ENCODE data around the gene OR6X1. TPM values are rescaled to one million over a fixed set of nuclear protein-coding genes. Genes with fewer than 3 reads are reported as not detected.

OR6X1 gene, protein sequence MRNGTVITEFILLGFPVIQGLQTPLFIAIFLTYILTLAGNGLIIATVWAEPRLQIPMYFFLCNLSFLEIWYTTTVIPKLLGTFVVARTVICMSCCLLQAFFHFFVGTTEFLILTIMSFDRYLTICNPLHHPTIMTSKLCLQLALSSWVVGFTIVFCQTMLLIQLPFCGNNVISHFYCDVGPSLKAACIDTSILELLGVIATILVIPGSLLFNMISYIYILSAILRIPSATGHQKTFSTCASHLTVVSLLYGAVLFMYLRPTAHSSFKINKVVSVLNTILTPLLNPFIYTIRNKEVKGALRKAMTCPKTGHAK
- total RNA-seq (not detected), polyA plus RNA-seq (not detected)

GRCh38 chr11:123754101-123754568 is at the start of gene OR6X1:
Gene OR6X1 (minus strand): TSS chr11:123754518. CDS start chr11:123754518, 0 bp downstream.
- Histone ChIP-seq H3K9me3 (ENCODE audit: low read length) (no peaks in the 10 kb centered on the region), H3K4me1 (ENCODE audit: insufficient read depth, low read length) (no peaks in the 10 kb centered on the region), H3K36me3 (ENCODE audit: insufficient read depth, low read length) (no peaks in the 10 kb centered on the region), H3K27ac (ENCODE audit: low read depth, low read length) (no peak within 1 kb of the TSS), H3K4me3 (ENCODE audit: low read length) (no peak within 1 kb of the TSS), H3K27me3 (ENCODE audit: insufficient read depth, low read length, poor library complexity, severe bottlenecking) (no peaks in the 10 kb centered on the region)
- ChIA-PET POLR2A (no interaction called here), CTCF (no interaction called here)
- H3K36me3 Mint-ChIP-seq = peaks cover 0 to 12% (median 0%) of the 10 kb centered on the region in 3 donors
- no peak for DNase-seq
- H3K9me3 Mint-ChIP-seq = peaks cover 0 to 1% (median 0%) of the 10 kb centered on the region in 5 donors
- H3K4me3 Mint-ChIP-seq = no peak within 1 kb of the TSS
- peak within 1 kb of the TSS in 1 of 8 donors; percentile 36 for H3K27ac Mint-ChIP-seq
- H3K27me3 Mint-ChIP-seq = peaks cover 29 to 66% of the 10 kb centered on the region in 2 donors
- H3K4me1 Mint-ChIP-seq = peaks cover 0 to 4% (median 0%) of the 10 kb centered on the region in 3 donors

- peaks cover 0 to 3% (median 0%) of the 10 kb centered on the region in 3 donors for H3K4me1 Mint-ChIP-seq
- CTCF ChIA-PET = no interaction called here
- Histone ChIP-seq H3K4me1 (ENCODE audit: insufficient read depth, low read length) (no peaks in the 10 kb centered on the region), H3K9me3 (ENCODE audit: low read length) (no peaks in the 10 kb centered on the region), H3K27ac (ENCODE audit: low read depth, low read length) (no peak overlapping the region), H3K27me3 (ENCODE audit: insufficient read depth, low read length, poor library complexity, severe bottlenecking) (no peaks in the 10 kb centered on the region), H3K36me3 (ENCODE audit: insufficient read depth, low read length) (no peaks in the 10 kb centered on the region), H3K4me3 (ENCODE audit: low read length) (no peak overlapping the region)
- no peaks in the 10 kb centered on the region for H3K9me3 Mint-ChIP-seq
- POLR2A ChIA-PET = no interaction called here
- no peaks in the 10 kb centered on the region for H3K36me3 Mint-ChIP-seq
- no peak overlapping the region for H3K4me3 Mint-ChIP-seq
- no peak for DNase-seq
- H3K27me3 Mint-ChIP-seq = peaks cover 4 to 6% of the 10 kb centered on the region in 2 donors
- H3K27ac Mint-ChIP-seq = no peak overlapping the region
These were observed 47.4 kb upstream of the OR6X1 start for GRCh38 chr11:123801765-123802164.

DNA sequence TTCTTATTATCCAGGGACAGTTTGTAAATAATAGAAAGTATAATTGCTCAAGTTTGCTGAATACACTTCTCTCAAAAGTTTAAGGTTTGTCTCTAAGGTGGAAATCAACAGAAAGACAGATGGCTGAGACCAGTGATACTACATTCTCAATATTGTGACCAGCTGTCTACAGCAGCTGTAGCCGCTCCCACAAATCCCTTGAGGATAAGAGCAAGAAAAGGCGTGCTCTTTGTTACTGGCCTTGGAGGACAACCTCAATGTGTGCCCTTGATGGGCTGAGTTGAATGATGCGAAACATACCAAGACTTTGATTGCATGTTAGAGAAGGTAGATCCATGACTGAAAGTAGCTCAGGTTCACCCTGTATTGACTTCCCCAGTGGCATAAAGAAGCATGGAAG is 45.7 kb upstream of the OR6X1 start:
- H3K36me3 Mint-ChIP-seq = no peaks in the 10 kb centered on the region
- H3K4me3 ChIP-seq (ENCODE audit: low read length) = no peak overlapping the region
- peaks cover 4 to 5% of the 10 kb centered on the region in 2 donors for H3K27me3 Mint-ChIP-seq
- H3K36me3 ChIP-seq (ENCODE audit: insufficient read depth, low read length) = no peaks in the 10 kb centered on the region
- H3K27me3 ChIP-seq (ENCODE audit: insufficient read depth, low read length, poor library complexity, severe bottlenecking) = no peaks in the 10 kb centered on the region
- H3K9me3 ChIP-seq (ENCODE audit: low read length) = no peaks in the 10 kb centered on the region
- ChIA-PET CTCF (no interaction called here), POLR2A (no interaction called here)
- no peaks in the 10 kb centered on the region for H3K4me1 ChIP-seq (ENCODE audit: insufficient read depth, low read length)
- H3K4me3 Mint-ChIP-seq = no peak overlapping the region
- no peak overlapping the region for H3K27ac ChIP-seq (ENCODE audit: low read depth, low read length)
- no peak for DNase-seq
- no peak overlapping the region for H3K27ac Mint-ChIP-seq
- H3K9me3 Mint-ChIP-seq = no peaks in the 10 kb centered on the region
- peaks cover 0 to 3% (median 0%) of the 10 kb centered on the region in 3 donors for H3K4me1 Mint-ChIP-seq

DNA sequence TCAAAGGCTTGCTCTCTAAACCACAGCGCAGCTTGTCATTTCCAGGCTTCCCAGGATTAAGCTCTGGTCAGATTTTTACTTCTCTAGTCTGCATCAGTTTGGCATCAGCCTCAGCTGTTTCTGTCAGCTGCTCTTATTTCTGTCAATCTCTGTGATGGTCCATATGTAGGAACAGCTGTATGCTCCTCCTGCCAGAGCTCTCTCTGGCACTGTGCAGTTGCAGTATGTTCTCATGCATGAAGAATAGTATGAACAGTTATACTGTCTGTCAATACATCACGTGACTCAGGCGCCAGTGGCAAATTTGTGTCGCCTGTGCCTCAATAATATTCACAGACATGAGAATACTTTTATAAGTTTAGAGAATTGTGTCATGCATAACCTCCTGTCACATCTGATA is 45.1 kb upstream of the OR6X1 start:
- Mint-ChIP-seq H3K36me3 (no peaks in the 10 kb centered on the region), H3K4me1 (peaks cover 0 to 3% (median 0%) of the 10 kb centered on the region in 3 donors), H3K4me3 (no peak overlapping the region), H3K27ac (no peak overlapping the region), H3K9me3 (no peaks in the 10 kb centered on the region), H3K27me3 (peaks cover 9% of the 10 kb centered on the region in 2 donors)
- ChIA-PET CTCF (no interaction called here), POLR2A (no interaction called here)
- H3K9me3 ChIP-seq (ENCODE audit: low read length) = no peaks in the 10 kb centered on the region
- no peaks in the 10 kb centered on the region for H3K36me3 ChIP-seq (ENCODE audit: insufficient read depth, low read length)
- no peaks in the 10 kb centered on the region for H3K27me3 ChIP-seq (ENCODE audit: insufficient read depth, low read length, poor library complexity, severe bottlenecking)
- no peak overlapping the region for H3K27ac ChIP-seq (ENCODE audit: low read depth, low read length)
- no peak overlapping the region for H3K4me3 ChIP-seq (ENCODE audit: low read length)
- DNase-seq = no peak
- H3K4me1 ChIP-seq (ENCODE audit: insufficient read depth, low read length) = no peaks in the 10 kb centered on the region

GRCh38 chr11:123798513-123799252 is 44.4 kb upstream of the OR6X1 start:
- H3K27me3 Mint-ChIP-seq = peaks cover 7 to 9% of the 10 kb centered on the region in 2 donors

DNA sequence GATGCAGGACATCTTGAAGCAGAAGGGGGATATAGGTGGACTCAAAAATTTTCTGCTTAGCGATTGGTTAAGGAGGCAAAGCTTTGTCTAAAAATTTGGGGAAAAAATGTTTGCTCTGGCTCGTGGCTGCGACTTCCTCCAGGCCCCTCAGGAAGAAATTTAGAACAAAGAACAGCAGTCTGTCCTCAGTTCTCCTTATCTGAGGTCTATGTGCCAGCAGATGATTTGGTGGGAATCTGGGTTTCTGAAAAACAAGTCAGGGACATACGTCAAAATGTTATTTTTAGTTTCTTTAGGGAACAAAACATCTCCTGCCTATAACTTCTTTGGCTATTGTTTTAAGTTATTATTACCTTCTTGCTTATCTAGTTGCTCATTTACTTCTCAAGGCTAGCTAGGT is 43.8 kb upstream of the OR6X1 start:
- Mint-ChIP-seq H3K36me3 (no peaks in the 10 kb centered on the region), H3K27me3 (peaks cover 7% of the 10 kb centered on the region in 2 donors), H3K4me3 (no peak overlapping the region), H3K27ac (peak overlapping the region in 1 of 8 donors; percentile 30), H3K9me3 (peaks cover 0 to 2% (median 0%) of the 10 kb centered on the region in 5 donors), H3K4me1 (peaks cover 0 to 3% (median 0%) of the 10 kb centered on the region in 3 donors)
- H3K27me3 ChIP-seq (ENCODE audit: insufficient read depth, low read length, poor library complexity, severe bottlenecking) = no peaks in the 10 kb centered on the region
- ChIA-PET CTCF (no interaction called here), POLR2A (no interaction called here)
- H3K4me3 ChIP-seq (ENCODE audit: low read length) = no peak overlapping the region
- no peak for DNase-seq
- H3K9me3 ChIP-seq (ENCODE audit: low read length) = no peaks in the 10 kb centered on the region
- H3K36me3 ChIP-seq (ENCODE audit: insufficient read depth, low read length) = no peaks in the 10 kb centered on the region
- no peaks in the 10 kb centered on the region for H3K4me1 ChIP-seq (ENCODE audit: insufficient read depth, low read length)
- H3K27ac ChIP-seq (ENCODE audit: low read depth, low read length) = no peak overlapping the region

More at GRCh38 chr11:123798513-123799252, 44.4 kb upstream of the OR6X1 start:
- Histone ChIP-seq H3K36me3 (ENCODE audit: insufficient read depth, low read length) (no peaks in the 10 kb centered on the region), H3K4me3 (ENCODE audit: low read length) (no peak overlapping the region), H3K4me1 (ENCODE audit: insufficient read depth, low read length) (no peaks in the 10 kb centered on the region), H3K27me3 (ENCODE audit: insufficient read depth, low read length, poor library complexity, severe bottlenecking) (no peaks in the 10 kb centered on the region), H3K9me3 (ENCODE audit: low read length) (no peaks in the 10 kb centered on the region), H3K27ac (ENCODE audit: low read depth, low read length) (no peak overlapping the region)
- peak overlapping the region in 1 of 8 donors; percentile 52 for H3K27ac Mint-ChIP-seq
- H3K36me3 Mint-ChIP-seq = no peaks in the 10 kb centered on the region
- no peak overlapping the region for H3K4me3 Mint-ChIP-seq
- H3K9me3 Mint-ChIP-seq = no peaks in the 10 kb centered on the region
- no peak for DNase-seq
- POLR2A ChIA-PET = no interaction called here
- peaks cover 0 to 3% (median 0%) of the 10 kb centered on the region in 3 donors for H3K4me1 Mint-ChIP-seq
- CTCF ChIA-PET = no interaction called here

GRCh38 chr11:123797541-123797940 is 43.2 kb upstream of the OR6X1 start:
- Histone ChIP-seq H3K4me1 (ENCODE audit: insufficient read depth, low read length) (no peaks in the 10 kb centered on the region), H3K27ac (ENCODE audit: low read depth, low read length) (no peak overlapping the region), H3K27me3 (ENCODE audit: insufficient read depth, low read length, poor library complexity, severe bottlenecking) (no peaks in the 10 kb centered on the region), H3K4me3 (ENCODE audit: low read length) (no peak overlapping the region), H3K36me3 (ENCODE audit: insufficient read depth, low read length) (no peaks in the 10 kb centered on the region), H3K9me3 (ENCODE audit: low read length) (no peaks in the 10 kb centered on the region)
- H3K36me3 Mint-ChIP-seq = no peaks in the 10 kb centered on the region
- peaks cover 4 to 7% of the 10 kb centered on the region in 2 donors for H3K27me3 Mint-ChIP-seq
- H3K4me1 Mint-ChIP-seq = peaks cover 0 to 3% (median 0%) of the 10 kb centered on the region in 3 donors
- H3K9me3 Mint-ChIP-seq = peaks cover 0 to 2% (median 0%) of the 10 kb centered on the region in 5 donors
- H3K4me3 Mint-ChIP-seq = no peak overlapping the region
- ChIA-PET POLR2A (no interaction called here), CTCF (no interaction called here)
- H3K27ac Mint-ChIP-seq = peak overlapping the region in 1 of 8 donors; percentile 21
- DNase-seq = no peak

DNA sequence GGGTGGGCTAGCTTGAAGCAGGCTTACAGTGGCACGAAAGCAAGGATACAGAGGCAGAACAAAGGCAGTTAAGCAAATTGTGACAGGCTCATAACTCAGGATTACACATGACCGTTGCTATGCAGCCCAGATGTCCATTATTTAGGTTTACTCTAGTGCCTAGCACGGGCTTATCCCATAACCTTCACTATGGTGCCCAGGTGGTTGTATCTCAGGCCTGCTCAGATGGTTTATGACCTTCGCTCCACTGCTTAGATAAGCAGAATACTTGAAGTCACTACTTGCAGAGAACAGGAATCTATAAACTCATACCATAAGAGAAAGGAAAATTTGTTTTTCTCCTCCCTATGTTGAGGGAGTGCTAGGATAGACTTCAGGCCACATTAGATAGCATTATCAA is 42.8 kb upstream of the OR6X1 start:
- no peak overlapping the region for H3K27ac ChIP-seq (ENCODE audit: low read depth, low read length)
- Mint-ChIP-seq H3K4me1 (peaks cover 0 to 3% (median 0%) of the 10 kb centered on the region in 3 donors), H3K27ac (no peak overlapping the region), H3K4me3 (no peak overlapping the region), H3K36me3 (no peaks in the 10 kb centered on the region), H3K27me3 (peaks cover 4 to 7% of the 10 kb centered on the region in 2 donors), H3K9me3 (peaks cover 0 to 4% (median 0%) of the 10 kb centered on the region in 5 donors)
- no peaks in the 10 kb centered on the region for H3K9me3 ChIP-seq (ENCODE audit: low read length)
- H3K36me3 ChIP-seq (ENCODE audit: insufficient read depth, low read length) = no peaks in the 10 kb centered on the region
- H3K4me3 ChIP-seq (ENCODE audit: low read length) = no peak overlapping the region
- CTCF ChIA-PET = no interaction called here
- no peaks in the 10 kb centered on the region for H3K4me1 ChIP-seq (ENCODE audit: insufficient read depth, low read length)
- no peaks in the 10 kb centered on the region for H3K27me3 ChIP-seq (ENCODE audit: insufficient read depth, low read length, poor library complexity, severe bottlenecking)
- no peak for DNase-seq
- POLR2A ChIA-PET = no interaction called here
